Dendritic cell treated with granulocyte-macrophage colony-stimulating factor and Interleukin-4, amounts not matched to agents 40 ng/mL and 50 ng/mL, for 4 days (primary cell): Measurements from ENCODE around the gene TMPRSS13.

Experiments
- H3K27ac Mint-ChIP-seq: one replicate; pipeline ENCODE4 v1.8.0; 2022; ENCODE audit warnings: mild to moderate bottlenecking, mixed read lengths
- H3K27me3 Mint-ChIP-seq: one replicate; pipeline ENCODE4 v1.8.0; 2022; ENCODE audit warnings: mild to moderate bottlenecking, mixed read lengths
- H3K36me3 Mint-ChIP-seq: one replicate; pipeline ENCODE4 v1.8.0; 2022; ENCODE audit warnings: low read depth, mixed read lengths
- H3K4me1 Mint-ChIP-seq: one replicate; pipeline ENCODE4 v1.8.0; 2022; ENCODE audit warnings: low read depth, mixed read lengths
- H3K4me3 Mint-ChIP-seq: one replicate; pipeline ENCODE4 v1.8.0; 2022; ENCODE audit warnings: mild to moderate bottlenecking, moderate library complexity, mixed read lengths
- H3K9me3 Mint-ChIP-seq: one replicate; pipeline ENCODE4 v1.8.0; 2022; ENCODE audit warnings: mixed read lengths
- intact Hi-C: fragments of 100-400 bp; cut with micrococcal nuclease; formaldehyde crosslinking; loops from one replicate; pipeline ENCODE4 v1.15.0; 2022

The TMPRSS13 gene

GRCh38 chr11:117945047-117945810, 16.0 kb upstream of the TMPRSS13 start:
- Mint-ChIP-seq H3K4me1 (peaks cover 66% of the 10 kb centered on the region), H3K9me3 (no peaks in the 10 kb centered on the region), H3K27ac (peak overlapping the region; percentile 66), H3K36me3 (no peaks in the 10 kb centered on the region), H3K4me3 (no peak overlapping the region), H3K27me3 (no peaks in the 10 kb centered on the region)
- intact Hi-C loops: no loop called here

DNA sequence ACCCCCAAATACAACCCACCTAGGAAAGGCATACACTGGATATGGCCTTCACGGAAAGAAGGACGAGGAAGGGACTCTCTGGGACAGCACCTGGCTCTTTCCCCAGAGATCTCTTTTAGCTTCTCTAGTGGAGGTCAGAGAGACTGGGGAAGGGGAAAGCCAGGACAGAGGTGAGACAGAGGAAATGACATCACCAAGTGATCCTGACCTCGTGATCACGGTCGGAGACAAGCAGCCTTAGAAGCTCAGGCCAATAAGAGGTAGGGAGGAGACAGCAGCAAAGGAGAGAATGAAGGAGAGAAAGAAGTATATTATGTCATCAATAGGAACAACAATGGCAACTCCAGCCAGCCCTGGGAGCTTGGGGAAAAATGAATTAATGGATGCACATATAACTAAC, 15.4 kb upstream of the TMPRSS13 start:
- peak overlapping the region; percentile 66 for H3K27ac Mint-ChIP-seq
- no peaks in the 10 kb centered on the region for H3K9me3 Mint-ChIP-seq
- no peaks in the 10 kb centered on the region for H3K36me3 Mint-ChIP-seq
- intact Hi-C loops: no loop called here
- H3K4me3 Mint-ChIP-seq: no peak overlapping the region
- H3K27me3 Mint-ChIP-seq: no peaks in the 10 kb centered on the region
- peaks cover 59% of the 10 kb centered on the region for H3K4me1 Mint-ChIP-seq

- intact Hi-C loops: no loop called here
- Mint-ChIP-seq H3K9me3 (no peaks in the 10 kb centered on the region), H3K27ac (no peak overlapping the region), H3K4me1 (peaks cover 45% of the 10 kb centered on the region), H3K4me3 (no peak overlapping the region), H3K36me3 (no peaks in the 10 kb centered on the region), H3K27me3 (no peaks in the 10 kb centered on the region)
Measured at GRCh38 chr11:117941976-117942654, 12.9 kb upstream of the TMPRSS13 start.

DNA sequence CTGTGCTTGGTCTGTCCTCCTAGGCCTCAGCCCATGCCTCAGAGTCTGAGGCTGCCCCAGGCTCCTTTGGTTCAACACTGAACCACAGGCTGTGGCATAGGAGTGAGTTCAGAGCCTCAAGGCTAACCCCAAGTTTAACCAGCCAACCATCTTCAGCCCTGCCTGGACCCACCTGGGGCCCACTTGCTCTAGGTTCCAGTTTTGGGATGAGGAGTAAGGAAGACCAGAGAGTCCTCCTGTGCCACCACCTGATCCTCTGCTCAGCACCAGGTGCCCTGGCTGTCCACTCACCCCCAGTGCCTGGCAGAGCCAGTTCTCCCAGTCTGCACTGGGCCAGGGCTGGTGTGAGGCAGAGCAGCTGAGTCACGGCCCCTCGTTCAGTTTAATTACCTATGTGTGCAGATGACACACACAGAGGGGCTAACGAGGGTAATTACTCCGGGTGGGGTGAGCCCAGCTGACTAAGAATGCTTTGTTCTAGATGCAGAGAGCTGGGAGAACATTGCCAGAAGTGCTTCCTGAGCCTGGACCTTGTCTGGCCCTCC, 12.0 kb upstream of the TMPRSS13 start:
- no peaks in the 10 kb centered on the region for H3K27me3 Mint-ChIP-seq
- H3K9me3 Mint-ChIP-seq: no peaks in the 10 kb centered on the region
- H3K36me3 Mint-ChIP-seq: no peaks in the 10 kb centered on the region
- intact Hi-C loops: no loop called here
- H3K4me1 Mint-ChIP-seq: peaks cover 38% of the 10 kb centered on the region
- no peak overlapping the region for H3K4me3 Mint-ChIP-seq
- H3K27ac Mint-ChIP-seq: no peak overlapping the region

DNA sequence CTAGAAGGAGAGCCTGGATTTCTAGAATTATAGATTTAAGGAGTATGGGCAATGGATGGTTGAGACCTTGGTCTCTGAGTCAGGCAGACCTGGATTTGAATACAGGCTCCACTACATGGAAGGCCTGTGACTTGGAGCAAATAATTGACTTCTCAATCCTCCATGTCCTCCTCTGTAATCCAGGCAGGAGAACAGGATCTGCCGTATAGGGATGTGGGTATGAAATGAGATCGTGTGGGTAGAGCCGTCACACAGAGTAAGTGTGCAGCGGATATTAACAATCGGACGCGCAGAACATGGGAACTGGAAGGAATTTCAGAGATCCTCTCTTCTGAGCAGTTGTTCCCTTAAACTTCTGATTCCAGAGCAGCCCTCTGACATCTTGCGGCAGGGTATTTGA, 11.5 kb upstream of the TMPRSS13 start:
- Mint-ChIP-seq H3K4me3 (no peak overlapping the region), H3K27ac (no peak overlapping the region), H3K27me3 (no peaks in the 10 kb centered on the region), H3K36me3 (no peaks in the 10 kb centered on the region), H3K9me3 (no peaks in the 10 kb centered on the region), H3K4me1 (peaks cover 36% of the 10 kb centered on the region)
- intact Hi-C loops: no loop called here

DNA sequence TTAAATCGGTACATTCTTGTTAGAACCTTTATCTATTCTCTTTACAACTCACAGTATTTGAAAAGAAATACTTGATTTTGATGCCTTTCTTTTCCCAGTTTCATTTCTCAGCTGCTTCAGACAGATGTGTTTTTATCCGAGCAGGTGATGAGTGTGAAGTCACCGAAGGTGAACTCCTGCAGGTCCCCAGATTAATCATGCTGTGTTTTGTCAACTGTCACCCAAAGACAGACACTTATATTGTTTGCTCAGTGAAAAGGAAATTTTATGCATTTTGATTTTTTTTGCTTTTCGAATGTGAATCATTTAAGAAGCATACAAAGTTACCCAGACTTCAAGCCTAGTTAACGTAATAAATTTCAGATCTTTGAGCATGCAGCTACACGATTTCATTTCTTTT, 7.8 kb upstream of the TMPRSS13 start:
- intact Hi-C loops: no loop called here
- Mint-ChIP-seq H3K4me1 (peaks cover 45% of the 10 kb centered on the region), H3K27me3 (peaks cover 4% of the 10 kb centered on the region), H3K27ac (no peak overlapping the region), H3K4me3 (no peak overlapping the region), H3K36me3 (no peaks in the 10 kb centered on the region), H3K9me3 (no peaks in the 10 kb centered on the region)

DNA sequence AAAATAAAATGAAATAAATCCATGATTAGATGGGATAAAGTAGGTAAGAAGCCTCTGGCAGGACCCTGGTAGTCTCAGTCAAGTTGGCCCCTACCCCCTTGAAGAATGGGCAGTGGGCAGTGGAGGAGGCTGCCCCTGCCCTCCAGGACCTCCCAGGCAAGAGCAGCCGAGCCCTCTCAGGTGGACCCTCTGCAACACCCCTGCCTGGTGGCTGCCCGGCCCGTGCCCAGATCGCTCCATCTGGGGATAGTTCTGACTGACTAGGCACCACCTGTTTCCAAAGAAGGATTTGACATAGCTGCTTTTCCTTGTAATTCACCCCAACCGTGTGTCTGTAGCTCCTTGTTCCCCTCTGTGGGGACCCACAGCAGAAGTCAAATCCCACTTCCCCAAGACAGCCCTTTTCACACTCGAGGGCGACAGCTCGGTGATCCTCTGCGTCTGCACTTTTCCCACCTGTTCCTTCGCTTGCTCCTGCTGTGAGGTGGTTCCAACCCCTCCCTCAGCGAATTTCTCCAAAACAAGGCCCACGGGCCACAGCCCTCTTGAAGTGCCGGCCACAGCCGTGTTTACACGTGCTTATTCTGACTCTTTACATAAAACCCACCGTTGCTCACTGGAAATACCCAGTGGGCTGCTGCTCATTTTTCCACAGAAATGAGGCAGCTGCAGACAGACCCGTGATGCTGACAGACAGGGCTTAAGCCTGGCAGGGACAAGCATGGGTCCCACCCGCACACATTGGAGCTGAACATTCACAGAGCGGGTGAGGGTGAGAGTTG, 5.5 kb upstream of the TMPRSS13 start:
- Mint-ChIP-seq H3K4me3 (no peak overlapping the region), H3K27ac (peak overlapping the region; percentile 89), H3K9me3 (no peaks in the 10 kb centered on the region), H3K27me3 (peaks cover 8% of the 10 kb centered on the region), H3K4me1 (peaks cover 67% of the 10 kb centered on the region), H3K36me3 (no peaks in the 10 kb centered on the region)
- intact Hi-C loops: no loop called here

GRCh38 chr11:117933930-117934329, 4.7 kb upstream of the TMPRSS13 start:
- intact Hi-C loops: no loop called here
- Mint-ChIP-seq H3K27me3 (peaks cover 13% of the 10 kb centered on the region), H3K36me3 (no peaks in the 10 kb centered on the region), H3K9me3 (no peaks in the 10 kb centered on the region), H3K27ac (peak overlapping the region; percentile 61), H3K4me3 (no peak overlapping the region), H3K4me1 (peaks cover 71% of the 10 kb centered on the region)

- Mint-ChIP-seq H3K27me3 (peaks cover 14% of the 10 kb centered on the region), H3K36me3 (no peaks in the 10 kb centered on the region), H3K9me3 (no peaks in the 10 kb centered on the region), H3K4me1 (peaks cover 76% of the 10 kb centered on the region), H3K27ac (peak overlapping the region; percentile 61), H3K4me3 (no peak overlapping the region)
- intact Hi-C loops: no loop called here
Measured at GRCh38 chr11:117933475-117933874, 4.3 kb upstream of the TMPRSS13 start.

GRCh38 chr11:117932947-117933346, 3.7 kb upstream of the TMPRSS13 start:
- intact Hi-C loops: no loop called here
- H3K27ac Mint-ChIP-seq: peak overlapping the region; percentile 61
- H3K9me3 Mint-ChIP-seq: no peaks in the 10 kb centered on the region
- peaks cover 81% of the 10 kb centered on the region for H3K4me1 Mint-ChIP-seq
- H3K36me3 Mint-ChIP-seq: no peaks in the 10 kb centered on the region
- H3K27me3 Mint-ChIP-seq: peaks cover 14% of the 10 kb centered on the region
- H3K4me3 Mint-ChIP-seq: no peak overlapping the region

DNA sequence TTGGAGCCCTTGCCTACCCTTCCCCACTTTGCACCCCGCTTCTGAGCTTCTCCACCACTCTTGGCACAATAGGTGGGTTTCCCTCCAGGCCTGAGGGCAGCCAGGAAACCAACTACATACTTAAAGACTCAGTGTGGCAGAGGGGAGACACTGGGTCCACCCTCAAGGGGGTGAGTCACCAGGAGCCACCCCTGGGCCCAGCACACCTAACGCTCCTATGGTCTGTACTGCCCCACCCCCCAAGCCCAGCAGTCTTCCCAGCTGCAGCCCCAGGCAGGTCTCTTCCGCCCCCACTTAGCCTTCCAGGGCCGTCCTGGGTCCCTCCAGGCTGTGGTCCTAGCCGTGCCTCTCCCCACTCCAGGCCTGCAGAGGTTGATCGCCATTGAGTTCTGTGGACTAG, 3.2 kb upstream of the TMPRSS13 start:
- H3K27ac Mint-ChIP-seq: peak overlapping the region; percentile 61
- no peaks in the 10 kb centered on the region for H3K9me3 Mint-ChIP-seq
- no peaks in the 10 kb centered on the region for H3K36me3 Mint-ChIP-seq
- peaks cover 16% of the 10 kb centered on the region for H3K27me3 Mint-ChIP-seq
- peaks cover 78% of the 10 kb centered on the region for H3K4me1 Mint-ChIP-seq
- peak overlapping the region; percentile 50 for H3K4me3 Mint-ChIP-seq
- intact Hi-C loops: no loop called here

GRCh38 chr11:117931971-117932370, 2.8 kb upstream of the TMPRSS13 start:
- Mint-ChIP-seq H3K36me3 (no peaks in the 10 kb centered on the region), H3K4me3 (no peak overlapping the region), H3K27me3 (peaks cover 20% of the 10 kb centered on the region), H3K9me3 (no peaks in the 10 kb centered on the region), H3K4me1 (peaks cover 76% of the 10 kb centered on the region), H3K27ac (peak overlapping the region; percentile 61)
- intact Hi-C loops: no loop called here

DNA sequence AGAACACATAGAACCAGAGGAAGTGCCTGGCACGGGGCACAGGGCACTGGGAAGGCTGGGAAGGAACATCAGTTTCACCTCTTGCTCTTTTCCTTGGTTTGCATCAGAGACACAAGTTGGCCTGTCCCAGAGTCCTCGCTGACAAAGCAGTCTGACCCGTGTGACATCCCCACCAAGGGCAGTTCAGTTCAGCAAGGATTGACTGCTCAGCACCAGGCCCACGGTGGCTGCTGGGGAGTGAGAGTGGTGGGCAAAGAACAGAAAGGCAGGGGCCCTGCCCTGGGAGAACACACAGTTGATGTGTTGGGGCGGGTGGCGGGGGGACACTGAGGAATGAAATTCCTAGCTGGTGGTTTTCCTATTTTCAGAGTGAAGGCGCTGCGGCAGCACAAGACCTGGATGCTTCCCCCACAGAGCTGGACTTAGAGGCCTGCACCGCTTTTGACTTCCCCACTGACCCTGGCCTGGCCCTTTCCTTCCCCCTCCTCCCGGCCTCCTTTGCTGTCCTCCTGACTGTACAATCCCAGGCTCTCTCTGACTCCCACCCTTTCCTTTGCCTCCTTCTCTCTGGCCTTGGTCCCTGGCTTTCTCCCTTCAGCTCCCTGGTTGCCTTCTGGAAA, 2.2 kb upstream of the TMPRSS13 start:
- peak overlapping the region; percentile 61 for H3K27ac Mint-ChIP-seq
- peaks cover 21% of the 10 kb centered on the region for H3K27me3 Mint-ChIP-seq
- H3K36me3 Mint-ChIP-seq: no peaks in the 10 kb centered on the region
- H3K4me3 Mint-ChIP-seq: no peak overlapping the region
- H3K4me1 Mint-ChIP-seq: peaks cover 76% of the 10 kb centered on the region
- intact Hi-C loops: no loop called here
- H3K9me3 Mint-ChIP-seq: no peaks in the 10 kb centered on the region
